Keratinocyte (primary cell): ENCODE measurements around the gene CEP95. TPM values are rescaled to one million over a fixed set of nuclear protein-coding genes. Genes with fewer than 3 reads are reported as not detected.

Source experiments
- DNase-seq: peaks from one replicate; pipeline ENCODE4 v3.0.0-alpha.2; 2011; ENCODE audit warnings: low read depth, missing footprints, low spot score
- FAIRE-seq: peaks from 2 replicates; lab custom pipeline; 2011; peaks lifted over from hg19 to GRCh38; lab: Jason Lieb, UNC
- H2AFZ ChIP-seq: 2 replicates; pipeline ENCODE4 v1.6.0; 2012; ENCODE audit warnings: low read length, control low read depth, inconsistent platforms; ENCODE audit not compliant: control insufficient read depth
- H3K27ac ChIP-seq: 2 replicates; pipeline ENCODE4 v1.5.1; 2011; ENCODE audit warnings: low read length; ENCODE audit not compliant: control insufficient read depth, insufficient read depth
- H3K27me3 ChIP-seq: 3 replicates; pipeline ENCODE4 v1.6.0; 2011; ENCODE audit warnings: low read length; ENCODE audit not compliant: control insufficient read depth, insufficient read depth; ENCODE audit errors: extremely low read depth
- H3K36me3 ChIP-seq, 2 experiments: 2 replicates in 1 of 2; 3 replicates in 1 of 2; pipeline ENCODE4 v1.5.1; 2011; ENCODE audit warnings: low read length in 2 of 2, mild to moderate bottlenecking in 1 of 2; ENCODE audit not compliant: control insufficient read depth in 2 of 2, insufficient read depth in 2 of 2; ENCODE audit errors: extremely low read depth in 1 of 2
- H3K4me1 ChIP-seq: 3 replicates; pipeline ENCODE4 v1.5.1; 2011; ENCODE audit warnings: low read length; ENCODE audit not compliant: control insufficient read depth, insufficient read depth; ENCODE audit errors: extremely low read depth
- H3K4me2 ChIP-seq: 3 replicates; pipeline ENCODE4 v1.6.0; 2011; ENCODE audit warnings: low read depth, low read length; ENCODE audit not compliant: control insufficient read depth, insufficient read depth; ENCODE audit errors: extremely low read depth
- H3K4me3 ChIP-seq, 3 experiments: fragments of 200-600 bp in 1 of 3; sonication (generic) in 1 of 3; 2 replicates in 2 of 3; 3 replicates in 1 of 3; pipeline ENCODE4 v1.5.1; 2011 to 2016; ENCODE audit warnings: low read length in 3 of 3, mild to moderate bottlenecking in 3 of 3, control low read depth in 2 of 3, inconsistent platforms in 1 of 3, low read depth in 1 of 3, mixed read lengths in 1 of 3, mixed run types in 1 of 3, moderate library complexity in 1 of 3; ENCODE audit not compliant: control insufficient read depth in 2 of 3, insufficient read depth in 2 of 3; ENCODE audit errors: extremely low read depth in 1 of 3
- H3K79me2 ChIP-seq: 2 replicates; pipeline ENCODE4 v1.6.0; 2012; ENCODE audit warnings: low read length; ENCODE audit not compliant: control insufficient read depth, insufficient read depth
- H3K9ac ChIP-seq: 3 replicates; pipeline ENCODE4 v1.6.0; 2011; ENCODE audit warnings: low read length; ENCODE audit not compliant: control insufficient read depth, insufficient read depth; ENCODE audit errors: extremely low read depth
- H3K9me1 ChIP-seq: 3 replicates; pipeline ENCODE4 v1.6.0; 2011; ENCODE audit warnings: low read length; ENCODE audit not compliant: control insufficient read depth, insufficient read depth; ENCODE audit errors: extremely low read depth
- H3K9me3 ChIP-seq: 2 replicates; pipeline ENCODE4 v1.5.1; 2012; ENCODE audit warnings: low read depth, low read length; ENCODE audit not compliant: control insufficient read depth
- H4K20me1 ChIP-seq: 3 replicates; pipeline ENCODE4 v1.6.0; 2011; ENCODE audit warnings: low read length; ENCODE audit not compliant: control insufficient read depth, insufficient read depth; ENCODE audit errors: extremely low read depth
- EZH2 ChIP-seq: IDR thresholded peaks from one replicate; pipeline ENCODE4 v1.6.1; 2012; ENCODE audit warnings: inconsistent platforms, mild to moderate bottlenecking, low read length, moderate library complexity
- dilution Hi-C: fragments of 300-500 bp; cut with MboI; formaldehyde crosslinking; loops from one replicate; pipeline ENCODE4 v1.7.0; 2020; ENCODE audit warnings: low sequenced_read_pairs; ENCODE audit not compliant: extremely low pct_ligation_motif_present
- polyA plus RNA-seq, 5 experiments: library from polyadenylated mRNA; depleted of rRNA in 3 of 5; stranded (reverse) in 3 of 5; stranded (forward) in 1 of 5; unstranded in 1 of 5; fragments of >200 nt; gene quantifications; 1 replicate in 1 of 5; 2 replicates in 3 of 5; 3 replicates in 1 of 5; pipeline versions ENCODE4 v1.2.1 to v1.2.3, GENCODE V29; 2011 to 2012; ENCODE audit warnings: missing spikeins in 2 of 5, low read depth in 1 of 5, low replicate concordance in 1 of 5
- TF ChIP-seq, protein P1 (sequence below), 3 experiments: IDR thresholded peaks in 1 of 3; conservative IDR thresholded peaks in 1 of 3; optimal IDR thresholded peaks in 1 of 3; 2 replicates in 2 of 3; 3 replicates in 1 of 3; pipeline versions ENCODE3 to v1.5.1; 2011; ENCODE audit warnings: low read length in 3 of 3, mild to moderate bottlenecking in 3 of 3, moderate library complexity in 2 of 3, control low read depth in 1 of 3, inconsistent platforms in 1 of 3; ENCODE audit not compliant: insufficient read depth in 2 of 3; ENCODE audit errors: extremely low read depth in 1 of 3

The CEP95 gene
- polyA plus RNA-seq, 1 donor (not counting 4 experiments of a cell fraction or from before 2014, with no cell fraction given), result 31.6 TPM

DNA sequence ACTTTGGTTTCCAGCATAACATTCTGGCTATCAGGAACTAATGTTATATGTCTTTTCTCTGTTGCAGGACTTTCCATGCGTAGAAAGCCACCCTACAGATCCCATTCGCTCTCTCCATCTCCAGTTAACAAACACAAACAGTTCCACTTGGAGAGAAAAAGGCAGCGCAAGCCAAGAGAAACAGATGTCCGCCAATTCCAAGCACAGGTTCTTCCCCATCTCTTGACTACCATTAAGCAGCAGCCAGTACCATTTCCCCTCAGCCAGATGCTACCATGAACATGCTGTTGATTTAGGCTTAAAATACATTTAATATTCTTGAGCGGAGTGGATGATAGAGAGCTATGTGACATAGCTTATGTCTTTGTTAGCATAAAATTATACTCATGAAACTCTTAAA lies 22.4 kb downstream of the CEP95 start:
- peaks cover 21 to 42% of the 10 kb centered on the region in 2 experiments for H3K36me3 ChIP-seq
- H3K9ac ChIP-seq, result no peak overlapping the region
- H3K79me2 ChIP-seq, result no peaks in the 10 kb centered on the region
- FAIRE-seq (no peak), DNase-seq (no peak)
- H3K4me2 ChIP-seq, result no peak overlapping the region
- no peaks in the 10 kb centered on the region for H3K4me1 ChIP-seq
- no peaks in the 10 kb centered on the region for H4K20me1 ChIP-seq
- no peak overlapping the region for H2AFZ ChIP-seq
- dilution Hi-C loops, result no loop called here
- no peak overlapping the region for H3K27ac ChIP-seq
- no peak overlapping the region for H3K4me3 ChIP-seq
- TF ChIP-seq EZH2, result no peak
- TF ChIP-seq, protein P1, sequence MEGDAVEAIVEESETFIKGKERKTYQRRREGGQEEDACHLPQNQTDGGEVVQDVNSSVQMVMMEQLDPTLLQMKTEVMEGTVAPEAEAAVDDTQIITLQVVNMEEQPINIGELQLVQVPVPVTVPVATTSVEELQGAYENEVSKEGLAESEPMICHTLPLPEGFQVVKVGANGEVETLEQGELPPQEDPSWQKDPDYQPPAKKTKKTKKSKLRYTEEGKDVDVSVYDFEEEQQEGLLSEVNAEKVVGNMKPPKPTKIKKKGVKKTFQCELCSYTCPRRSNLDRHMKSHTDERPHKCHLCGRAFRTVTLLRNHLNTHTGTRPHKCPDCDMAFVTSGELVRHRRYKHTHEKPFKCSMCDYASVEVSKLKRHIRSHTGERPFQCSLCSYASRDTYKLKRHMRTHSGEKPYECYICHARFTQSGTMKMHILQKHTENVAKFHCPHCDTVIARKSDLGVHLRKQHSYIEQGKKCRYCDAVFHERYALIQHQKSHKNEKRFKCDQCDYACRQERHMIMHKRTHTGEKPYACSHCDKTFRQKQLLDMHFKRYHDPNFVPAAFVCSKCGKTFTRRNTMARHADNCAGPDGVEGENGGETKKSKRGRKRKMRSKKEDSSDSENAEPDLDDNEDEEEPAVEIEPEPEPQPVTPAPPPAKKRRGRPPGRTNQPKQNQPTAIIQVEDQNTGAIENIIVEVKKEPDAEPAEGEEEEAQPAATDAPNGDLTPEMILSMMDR (optimal IDR thresholded peaks at IDR 0.05 in 1 of 3, IDR thresholded peaks at IDR 0.05 in 1 of 3, conservative IDR thresholded peaks at IDR 0.05 in 1 of 3; ENCODE audit: extremely low read depth in 1 of 3, insufficient read depth in 2 of 3, low read length in 3 of 3), result no peak
- no peaks in the 10 kb centered on the region for H3K9me3 ChIP-seq
- H3K27me3 ChIP-seq, result no peaks in the 10 kb centered on the region
- no peaks in the 10 kb centered on the region for H3K9me1 ChIP-seq

DNA sequence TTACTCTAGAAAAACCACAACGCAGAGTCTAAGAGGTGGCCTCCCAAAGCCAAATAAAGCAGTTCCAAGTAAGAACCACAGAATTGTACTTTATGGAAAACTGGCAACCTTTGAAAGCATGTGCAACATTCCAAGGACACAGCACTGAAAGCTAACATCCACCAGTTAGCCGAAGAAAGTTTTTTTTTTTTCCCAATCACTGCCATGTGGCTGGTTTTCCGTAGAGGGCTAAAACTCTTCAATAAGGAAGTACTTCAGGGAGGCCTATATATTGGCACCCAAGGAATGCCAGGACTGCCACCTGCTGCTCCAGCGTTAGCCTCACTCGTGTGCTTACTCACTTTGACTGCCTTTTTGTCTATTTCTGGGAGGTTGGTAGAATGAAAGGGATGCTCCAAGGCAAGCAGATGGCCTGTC lies 25.2 kb downstream of the CEP95 start:
- Histone ChIP-seq H3K79me2 (no peaks in the 10 kb centered on the region), H3K36me3 (peaks cover 24 to 39% of the 10 kb centered on the region in 2 experiments), H3K27ac (no peak overlapping the region), H3K9me3 (no peaks in the 10 kb centered on the region), H3K27me3 (no peaks in the 10 kb centered on the region), H3K4me3 (no peak overlapping the region), H3K9me1 (no peaks in the 10 kb centered on the region), H2AFZ (no peak overlapping the region), H3K4me2 (no peak overlapping the region), H3K4me1 (no peaks in the 10 kb centered on the region), H4K20me1 (peaks cover 4% of the 10 kb centered on the region), H3K9ac (no peak overlapping the region)
- DNase-seq, result no peak
- TF ChIP-seq EZH2, result no peak
- TF ChIP-seq, protein P1 (optimal IDR thresholded peaks at IDR 0.05 in 1 of 3, IDR thresholded peaks at IDR 0.05 in 1 of 3, conservative IDR thresholded peaks at IDR 0.05 in 1 of 3; ENCODE audit: extremely low read depth in 1 of 3, insufficient read depth in 2 of 3, low read length in 3 of 3), result no peak
- no peak for FAIRE-seq
- dilution Hi-C loops, result no loop called here
